ENCODE data around the gene NCAPD3. TPM values are rescaled to one million over a fixed set of nuclear protein-coding genes. Genes with fewer than 3 reads are reported as not detected.
A peak's percentile ranks its signal among the peaks of the same experiment; 100 is the strongest.

Gene NCAPD3
- total RNA-seq, 1 donor from 2014 or later, result 25.4 TPM

DNA sequence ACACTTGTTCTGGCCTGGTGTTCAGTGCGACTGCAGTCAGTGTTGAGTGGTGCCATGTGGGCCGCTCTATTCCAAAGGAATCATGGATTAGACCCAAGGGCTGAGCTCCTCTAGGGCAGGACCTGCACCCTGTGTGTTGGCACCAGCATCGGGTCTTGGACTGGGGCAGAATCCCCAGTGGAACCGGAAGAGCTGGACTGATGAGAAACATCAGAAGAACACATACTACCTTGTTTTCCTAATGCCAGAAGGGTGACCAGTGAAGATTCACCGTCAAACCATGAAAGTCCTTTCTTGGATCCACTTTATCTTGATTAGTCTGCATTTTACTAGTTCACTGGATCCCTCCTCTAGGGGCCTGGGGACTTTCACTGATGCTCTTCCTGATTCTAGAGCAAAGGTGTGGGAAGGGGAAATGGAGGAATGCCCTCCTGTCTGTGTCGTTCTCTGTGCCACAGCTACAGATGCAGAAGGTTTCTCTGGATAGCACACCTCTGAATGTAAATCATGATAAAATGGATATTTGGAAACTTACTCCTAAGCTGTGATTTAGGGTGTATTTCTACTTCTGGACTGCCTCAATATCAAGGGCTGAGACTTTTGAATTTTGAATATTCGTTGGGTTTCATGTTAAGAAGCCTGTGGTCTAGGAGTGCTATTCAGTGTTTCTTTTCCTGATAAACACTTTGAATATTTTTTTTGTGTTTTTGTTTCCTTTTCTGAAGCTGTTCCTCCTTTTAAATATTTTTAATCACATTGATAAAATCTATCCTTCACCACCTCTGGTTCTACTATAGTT is 41.4 kb upstream of the NCAPD3 start:
- TF ChIP-seq, protein P1, sequence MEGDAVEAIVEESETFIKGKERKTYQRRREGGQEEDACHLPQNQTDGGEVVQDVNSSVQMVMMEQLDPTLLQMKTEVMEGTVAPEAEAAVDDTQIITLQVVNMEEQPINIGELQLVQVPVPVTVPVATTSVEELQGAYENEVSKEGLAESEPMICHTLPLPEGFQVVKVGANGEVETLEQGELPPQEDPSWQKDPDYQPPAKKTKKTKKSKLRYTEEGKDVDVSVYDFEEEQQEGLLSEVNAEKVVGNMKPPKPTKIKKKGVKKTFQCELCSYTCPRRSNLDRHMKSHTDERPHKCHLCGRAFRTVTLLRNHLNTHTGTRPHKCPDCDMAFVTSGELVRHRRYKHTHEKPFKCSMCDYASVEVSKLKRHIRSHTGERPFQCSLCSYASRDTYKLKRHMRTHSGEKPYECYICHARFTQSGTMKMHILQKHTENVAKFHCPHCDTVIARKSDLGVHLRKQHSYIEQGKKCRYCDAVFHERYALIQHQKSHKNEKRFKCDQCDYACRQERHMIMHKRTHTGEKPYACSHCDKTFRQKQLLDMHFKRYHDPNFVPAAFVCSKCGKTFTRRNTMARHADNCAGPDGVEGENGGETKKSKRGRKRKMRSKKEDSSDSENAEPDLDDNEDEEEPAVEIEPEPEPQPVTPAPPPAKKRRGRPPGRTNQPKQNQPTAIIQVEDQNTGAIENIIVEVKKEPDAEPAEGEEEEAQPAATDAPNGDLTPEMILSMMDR (IDR thresholded peaks at IDR 0.05; ENCODE audit: unreplicated experiment), result no peak
- Mint-ChIP-seq H3K4me1 (no peaks in the 10 kb centered on the region), H3K4me3 (no peak overlapping the region), H3K27ac (no peak overlapping the region), H3K9me3 (no peaks in the 10 kb centered on the region), H3K36me3 (no peaks in the 10 kb centered on the region), H3K27me3 (ENCODE audit: low read depth) (peaks cover 6% of the 10 kb centered on the region)
- no peak for DNase-seq (ENCODE audit: low spot score in 2 of 2, unreplicated experiment in 2 of 2)

DNA sequence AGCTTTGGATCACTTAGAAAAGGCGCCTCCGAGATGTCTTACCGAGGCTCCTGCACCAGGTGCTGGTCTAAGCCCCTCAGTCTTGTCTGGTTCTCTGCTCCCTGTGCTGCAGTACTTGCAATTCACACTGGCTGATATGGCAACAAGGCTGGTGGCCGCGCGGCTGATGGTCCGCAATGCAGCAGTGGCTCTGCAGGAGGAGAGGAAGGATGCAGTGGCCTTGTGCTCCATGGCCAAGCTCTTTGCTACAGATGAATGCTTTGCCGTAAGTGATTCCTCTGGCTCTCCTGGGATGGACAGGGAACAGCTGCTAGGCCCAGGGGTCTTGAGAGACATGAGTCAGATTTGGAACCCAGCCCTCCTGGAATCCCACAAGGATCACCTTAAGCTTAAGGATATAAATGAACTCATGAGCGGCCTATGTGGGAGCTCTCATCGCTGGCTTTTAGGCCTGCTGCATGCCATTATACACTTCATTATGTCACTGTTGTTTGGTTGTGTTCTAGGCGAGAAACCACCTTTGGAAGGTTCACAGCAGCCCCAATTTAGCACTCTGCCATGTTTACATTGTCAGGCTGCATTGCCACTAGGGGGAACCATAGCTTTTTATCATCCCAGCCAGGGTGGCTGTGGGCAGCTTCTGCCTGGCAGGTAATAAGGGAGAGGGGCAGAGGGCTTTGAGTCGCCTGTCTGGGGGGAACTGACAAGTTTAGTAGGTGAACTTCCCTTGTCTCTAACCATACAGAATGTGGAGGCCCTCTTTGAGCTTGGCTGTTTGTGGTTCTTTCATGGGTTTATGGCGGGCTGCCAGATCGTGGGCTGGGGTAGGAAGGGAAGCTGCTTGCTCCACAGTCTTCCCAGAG is 38.1 kb upstream of the NCAPD3 start:
- H3K4me1 Mint-ChIP-seq, result no peaks in the 10 kb centered on the region
- no peaks in the 10 kb centered on the region for H3K27me3 Mint-ChIP-seq (ENCODE audit: low read depth)
- no peaks in the 10 kb centered on the region for H3K9me3 Mint-ChIP-seq
- H3K4me3 Mint-ChIP-seq, result no peak overlapping the region
- H3K36me3 Mint-ChIP-seq, result peaks cover 4% of the 10 kb centered on the region
- no peak for DNase-seq (ENCODE audit: low spot score in 2 of 2, unreplicated experiment in 2 of 2)
- TF ChIP-seq, protein P1 (IDR thresholded peaks at IDR 0.05; ENCODE audit: unreplicated experiment), result peak; percentile 43
- no peak overlapping the region for H3K27ac Mint-ChIP-seq

DNA sequence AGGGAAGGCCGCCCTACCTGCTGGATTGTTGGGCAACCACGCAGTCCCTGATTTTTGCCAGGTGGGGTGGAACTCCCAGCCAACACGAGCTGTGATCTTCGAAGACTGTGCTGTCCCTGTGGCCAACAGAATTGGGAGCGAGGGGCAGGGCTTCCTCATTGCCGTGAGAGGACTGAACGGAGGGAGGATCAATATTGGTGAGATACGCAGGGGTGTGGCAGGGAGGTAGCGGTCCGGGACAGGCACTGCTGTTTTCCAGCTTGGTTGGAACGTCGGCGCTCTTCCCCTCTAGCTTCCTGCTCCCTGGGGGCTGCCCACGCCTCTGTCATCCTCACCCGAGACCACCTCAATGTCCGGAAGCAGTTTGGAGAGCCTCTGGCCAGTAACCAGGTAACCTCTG is 37.2 kb upstream of the NCAPD3 start:
- Mint-ChIP-seq H3K4me1 (no peaks in the 10 kb centered on the region), H3K36me3 (peaks cover 4% of the 10 kb centered on the region), H3K9me3 (no peaks in the 10 kb centered on the region), H3K27ac (no peak overlapping the region), H3K4me3 (no peak overlapping the region), H3K27me3 (ENCODE audit: low read depth) (no peaks in the 10 kb centered on the region)
- TF ChIP-seq, protein P1 (IDR thresholded peaks at IDR 0.05; ENCODE audit: unreplicated experiment), result no peak
- DNase-seq (ENCODE audit: low spot score in 2 of 2, unreplicated experiment in 2 of 2), result no peak

GRCh38 chr11:134260503-134260902 is 36.7 kb upstream of the NCAPD3 start:
- DNase-seq (ENCODE audit: low spot score in 2 of 2, unreplicated experiment in 2 of 2), result no peak
- H3K4me1 Mint-ChIP-seq, result no peaks in the 10 kb centered on the region
- TF ChIP-seq, protein P1 (IDR thresholded peaks at IDR 0.05; ENCODE audit: unreplicated experiment), result no peak
- H3K27ac Mint-ChIP-seq, result no peak overlapping the region
- no peaks in the 10 kb centered on the region for H3K9me3 Mint-ChIP-seq
- H3K4me3 Mint-ChIP-seq, result no peak overlapping the region
- peaks cover 4% of the 10 kb centered on the region for H3K36me3 Mint-ChIP-seq
- H3K27me3 Mint-ChIP-seq (ENCODE audit: low read depth), result no peaks in the 10 kb centered on the region

DNA sequence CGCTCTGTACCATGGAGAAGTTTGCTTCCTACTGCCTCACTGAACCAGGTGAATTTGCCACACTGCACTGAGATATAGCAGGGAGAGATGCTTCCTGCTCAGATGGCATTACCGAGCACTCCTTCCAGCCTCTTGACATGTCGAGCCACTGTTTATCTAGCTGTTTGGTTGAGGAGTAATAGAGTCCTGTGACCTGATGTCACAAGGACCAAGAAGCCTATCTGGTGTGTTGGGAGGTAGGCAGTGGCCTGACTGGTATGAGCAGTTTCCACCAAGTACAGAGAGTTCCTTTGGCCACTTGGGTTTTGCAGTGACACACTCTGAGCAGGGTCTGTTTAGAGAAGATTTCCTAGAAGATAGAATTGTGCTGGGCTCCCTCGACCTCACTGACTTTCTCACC is 34.8 kb upstream of the NCAPD3 start:
- Mint-ChIP-seq H3K27me3 (ENCODE audit: low read depth) (no peaks in the 10 kb centered on the region), H3K36me3 (peaks cover 4% of the 10 kb centered on the region)

More for the DNA sequence above, 34.8 kb upstream of the NCAPD3 start:
- Mint-ChIP-seq H3K27ac (no peak overlapping the region), H3K9me3 (no peaks in the 10 kb centered on the region), H3K4me3 (no peak overlapping the region), H3K4me1 (peaks cover 4% of the 10 kb centered on the region)
- TF ChIP-seq, protein P1 (IDR thresholded peaks at IDR 0.05; ENCODE audit: unreplicated experiment), result no peak
- DNase-seq (ENCODE audit: low spot score in 2 of 2, unreplicated experiment in 2 of 2), result no peak
